Trophoblast cell (in vitro differentiated cells and primary cell): Measurements from ENCODE around the gene OR6P1.

Experiments used
- DNase-seq, 2 donors: peaks; one replicate each; pipeline ENCODE4 v3.0.0-alpha.2; 2016
- H2AFZ ChIP-seq: 2 replicates; pipeline ENCODE4 v1.6.1; 2013; ENCODE audit warnings: low read length, moderate library complexity, mild to moderate bottlenecking; ENCODE audit not compliant: insufficient read depth, poor library complexity
- H2AK5ac ChIP-seq: 2 replicates; pipeline ENCODE4 v1.6.1; 2013; ENCODE audit warnings: mild to moderate bottlenecking, low read length
- H2BK120ac ChIP-seq: 2 replicates; pipeline ENCODE4 v1.6.1; 2013; ENCODE audit warnings: low read length, mild to moderate bottlenecking, moderate library complexity; ENCODE audit not compliant: insufficient read depth, poor library complexity
- H2BK12ac ChIP-seq: 2 replicates; pipeline ENCODE4 v1.6.1; 2013; ENCODE audit warnings: mild to moderate bottlenecking, low read length, moderate library complexity
- H2BK5ac ChIP-seq: 2 replicates; pipeline ENCODE4 v1.6.1; 2013; ENCODE audit warnings: low read length, low read depth, moderate library complexity, mild to moderate bottlenecking; ENCODE audit not compliant: poor library complexity
- H3K14ac ChIP-seq: 2 replicates; pipeline ENCODE4 v1.6.1; 2013; ENCODE audit warnings: mild to moderate bottlenecking, low read length
- H3K18ac ChIP-seq: 2 replicates; pipeline ENCODE4 v1.6.1; 2013; ENCODE audit warnings: mild to moderate bottlenecking, low read length
- H3K23ac ChIP-seq: 2 replicates; pipeline ENCODE4 v1.6.1; 2013; ENCODE audit warnings: low read length
- H3K27ac ChIP-seq: 2 replicates; pipeline ENCODE4 v1.5.1; 2013; ENCODE audit warnings: low read depth, mild to moderate bottlenecking, inconsistent platforms, low read length, moderate library complexity
- H3K27me3 ChIP-seq: 2 replicates; pipeline ENCODE4 v1.6.1; 2013; ENCODE audit warnings: inconsistent platforms, mild to moderate bottlenecking, low read length, moderate library complexity; ENCODE audit not compliant: insufficient read depth
- H3K36me3 ChIP-seq, 2 experiments: 1 replicate in 1 of 2; 2 replicates in 1 of 2; pipeline ENCODE4 v1.6.1; 2013; ENCODE audit warnings: low read length in 2 of 2, mild to moderate bottlenecking in 2 of 2, moderate library complexity in 1 of 2; ENCODE audit not compliant: insufficient read depth in 2 of 2, control insufficient read depth in 1 of 2
- H3K4ac ChIP-seq: 2 replicates; pipeline ENCODE4 v1.6.1; 2013; ENCODE audit warnings: low read depth, mild to moderate bottlenecking, low read length, moderate library complexity
- H3K4me1 ChIP-seq, 2 experiments: 1 replicate in 1 of 2; 2 replicates in 1 of 2; pipeline ENCODE4 v1.6.1; 2013; ENCODE audit warnings: low read length in 2 of 2, mild to moderate bottlenecking in 2 of 2, moderate library complexity in 1 of 2; ENCODE audit not compliant: insufficient read depth in 2 of 2, control insufficient read depth in 1 of 2
- H3K4me2 ChIP-seq: 2 replicates; pipeline ENCODE4 v1.6.1; 2013; ENCODE audit warnings: inconsistent platforms, mild to moderate bottlenecking, low read length, moderate library complexity
- H3K4me3 ChIP-seq: 2 replicates; pipeline ENCODE4 v1.5.1; 2013; ENCODE audit warnings: mild to moderate bottlenecking, low read depth, low read length, inconsistent platforms
- H3K79me1 ChIP-seq: one replicate; pipeline ENCODE4 v1.6.1; 2013; ENCODE audit warnings: low read length
- H3K79me2 ChIP-seq: 2 replicates; pipeline ENCODE4 v1.6.1; 2013; ENCODE audit warnings: low read length, mild to moderate bottlenecking; ENCODE audit not compliant: control insufficient read depth, insufficient read depth, poor library complexity
- H3K9ac ChIP-seq: 2 replicates; pipeline ENCODE4 v1.6.1; 2013; ENCODE audit warnings: mild to moderate bottlenecking, low read length
- H3K9me3 ChIP-seq: 2 replicates; pipeline ENCODE4 v1.6.1; 2013; ENCODE audit warnings: low read depth, mild to moderate bottlenecking, control low read depth, inconsistent platforms, low read length; ENCODE audit not compliant: insufficient read depth
- H4K12ac ChIP-seq: 2 replicates; pipeline ENCODE4 v1.6.1; 2013; ENCODE audit warnings: low read depth, mild to moderate bottlenecking, low read length, moderate library complexity
- H4K8ac ChIP-seq: 2 replicates; pipeline ENCODE4 v1.6.1; 2013; ENCODE audit warnings: low read depth, mild to moderate bottlenecking, low read length, moderate library complexity
- H4K91ac ChIP-seq: one replicate; pipeline ENCODE4 v1.6.1; 2013; ENCODE audit warnings: low read depth, mild to moderate bottlenecking, low read length, moderate library complexity
- WGBS: extraction: QIAGEN DNeasy Blood & Tissue Kit; methylation state at CpG from one replicate; pipeline ENCODE4 v1.1.7; 2013; ENCODE audit warnings: missing lambda C conversion rate; ENCODE audit not compliant: insufficient read length, insufficient coverage; ENCODE audit errors: extremely low coverage; 5-methylcytosine and 5-hydroxymethylcytosine counted together

Gene OR6P1

DNA sequence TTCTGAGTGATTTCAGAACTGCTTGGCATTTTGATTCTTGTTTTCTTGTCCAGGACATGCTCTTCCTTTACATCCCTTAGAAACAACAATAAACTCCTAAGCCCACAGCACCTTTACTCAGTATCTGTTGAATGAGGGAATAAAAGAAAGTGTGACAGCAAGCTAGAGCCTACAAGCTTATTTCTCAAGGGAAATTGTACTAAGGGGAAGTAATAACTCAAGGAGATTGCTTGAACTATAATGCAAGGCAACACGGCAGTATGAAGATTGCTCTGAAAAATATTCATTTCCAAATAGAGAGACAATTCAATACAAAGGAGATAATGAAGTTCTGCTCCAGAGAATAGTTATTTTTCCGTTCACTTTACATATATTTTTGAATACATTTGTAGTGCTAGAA lies 6.5 kb downstream of the OR6P1 start:
- no CpG with 5 or more reads among the region's 2 CpGs for WGBS

DNA sequence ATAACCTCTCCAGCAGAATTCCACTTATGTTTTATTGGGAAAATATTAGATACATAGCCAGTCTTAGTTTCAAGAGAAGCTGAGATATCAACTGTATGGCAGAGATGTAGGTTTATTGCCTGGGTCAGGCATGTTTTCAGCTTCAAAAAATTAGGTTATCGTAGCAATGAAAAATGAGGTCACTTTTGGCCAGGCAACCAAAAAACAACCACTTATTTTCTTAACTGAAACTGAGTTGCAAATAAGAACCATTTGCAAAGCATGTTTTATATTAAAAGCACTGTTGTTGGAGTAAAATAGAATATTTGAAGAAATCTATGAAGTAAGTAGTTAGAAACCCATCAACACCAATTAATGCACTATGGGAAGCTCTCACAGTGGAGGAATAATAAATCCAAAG lies 10.7 kb downstream of the OR6P1 start:
- Histone ChIP-seq H2BK5ac (no peak overlapping the region), H3K79me1 (no peaks in the 10 kb centered on the region), H2AK5ac (no peak overlapping the region), H3K9me3 (no peaks in the 10 kb centered on the region), H3K14ac (no peak overlapping the region), H4K8ac (no peak overlapping the region), H4K12ac (no peak overlapping the region), H3K4me1 (no peaks in the 10 kb centered on the region), H3K4ac (no peak overlapping the region), H3K36me3 (no peaks in the 10 kb centered on the region), H3K9ac (no peak overlapping the region), H3K18ac (no peak overlapping the region), H2BK120ac (no peak overlapping the region), H3K79me2 (no peaks in the 10 kb centered on the region), H4K91ac (no peak overlapping the region), H3K27me3 (no peaks in the 10 kb centered on the region), H2BK12ac (no peak overlapping the region), H3K23ac (no peak overlapping the region), H3K27ac (no peak overlapping the region), H3K4me3 (no peak overlapping the region), H3K4me2 (no peak overlapping the region), H2AFZ (no peak overlapping the region)
- DNase-seq, result no peak
- no CpG with 5 or more reads among the region's 1 CpG for WGBS

More for the DNA sequence above, 6.5 kb downstream of the OR6P1 start:
- Histone ChIP-seq H2BK120ac (no peak overlapping the region), H3K14ac (no peak overlapping the region), H3K18ac (no peak overlapping the region), H3K36me3 (no peaks in the 10 kb centered on the region), H3K27ac (no peak overlapping the region), H3K9ac (no peak overlapping the region), H3K9me3 (no peaks in the 10 kb centered on the region), H2BK5ac (no peak overlapping the region), H4K8ac (no peak overlapping the region), H3K79me2 (no peaks in the 10 kb centered on the region), H3K23ac (no peak overlapping the region), H3K79me1 (no peaks in the 10 kb centered on the region), H3K4me1 (no peaks in the 10 kb centered on the region), H2AK5ac (no peak overlapping the region), H3K4me3 (no peak overlapping the region), H3K4me2 (no peak overlapping the region), H3K27me3 (no peaks in the 10 kb centered on the region), H2AFZ (no peak overlapping the region), H3K4ac (no peak overlapping the region), H2BK12ac (no peak overlapping the region), H4K12ac (no peak overlapping the region), H4K91ac (no peak overlapping the region)
- DNase-seq, result no peak

GRCh38 chr1:158554352-158554751 lies 16.0 kb downstream of the OR6P1 start, which contains the start of gene OR6Y1:
Gene OR6Y1, minus strand, starts transcription at chr1:158554405. Its CDS starts 6,300 bp downstream, at chr1:158548105.
- Histone ChIP-seq H3K4me3 (no peak within 1 kb of the TSS), H2BK120ac (no peak within 1 kb of the TSS)

GRCh38 chr1:158552296-158552695 lies 18.1 kb downstream of the OR6P1 start:
- Histone ChIP-seq H3K9ac (no peak overlapping the region), H3K4me2 (no peak overlapping the region), H2AFZ (no peak overlapping the region), H3K4ac (no peak overlapping the region), H3K23ac (no peak overlapping the region), H2BK12ac (no peak overlapping the region), H3K14ac (no peak overlapping the region), H2AK5ac (no peak overlapping the region), H4K91ac (no peak overlapping the region), H3K79me2 (no peaks in the 10 kb centered on the region), H2BK120ac (no peak overlapping the region), H3K18ac (no peak overlapping the region), H4K8ac (no peak overlapping the region), H3K79me1 (no peaks in the 10 kb centered on the region), H3K4me1 (no peaks in the 10 kb centered on the region), H2BK5ac (no peak overlapping the region), H3K9me3 (no peaks in the 10 kb centered on the region), H4K12ac (no peak overlapping the region), H3K36me3 (no peaks in the 10 kb centered on the region), H3K4me3 (no peak overlapping the region), H3K27me3 (no peaks in the 10 kb centered on the region), H3K27ac (no peak overlapping the region)
- no peak for DNase-seq
- no CpG with 5 or more reads among the region's 1 CpG for WGBS

More at GRCh38 chr1:158554352-158554751, 16.0 kb downstream of the OR6P1 start, which contains the start of gene OR6Y1:
- no peak within 1 kb of the TSS for H2BK12ac ChIP-seq
- no peak within 1 kb of the TSS for H3K18ac ChIP-seq
- DNase-seq, result no peak
- WGBS, result no CpG with 5 or more reads among the region's 3 CpGs
- no peak within 1 kb of the TSS for H4K8ac ChIP-seq
- no peak within 1 kb of the TSS for H4K12ac ChIP-seq
- H3K27me3 ChIP-seq, result no peaks in the 10 kb centered on the region
- H3K36me3 ChIP-seq, result no peaks in the 10 kb centered on the region
- H3K9me3 ChIP-seq, result no peaks in the 10 kb centered on the region
- no peaks in the 10 kb centered on the region for H3K4me1 ChIP-seq
- no peak within 1 kb of the TSS for H4K91ac ChIP-seq
- H2AK5ac ChIP-seq, result no peak within 1 kb of the TSS
- H3K27ac ChIP-seq, result no peak within 1 kb of the TSS
- H2AFZ ChIP-seq, result no peak within 1 kb of the TSS
- no peaks in the 10 kb centered on the region for H3K79me1 ChIP-seq
- H3K4ac ChIP-seq, result no peak within 1 kb of the TSS
- no peak within 1 kb of the TSS for H2BK5ac ChIP-seq
- H3K79me2 ChIP-seq, result no peaks in the 10 kb centered on the region
- no peak within 1 kb of the TSS for H3K9ac ChIP-seq
- H3K23ac ChIP-seq, result no peak within 1 kb of the TSS
- no peak within 1 kb of the TSS for H3K14ac ChIP-seq
- H3K4me2 ChIP-seq, result no peak within 1 kb of the TSS
